ENCODE data around the gene SCRN2.

Gene SCRN2

DNA sequence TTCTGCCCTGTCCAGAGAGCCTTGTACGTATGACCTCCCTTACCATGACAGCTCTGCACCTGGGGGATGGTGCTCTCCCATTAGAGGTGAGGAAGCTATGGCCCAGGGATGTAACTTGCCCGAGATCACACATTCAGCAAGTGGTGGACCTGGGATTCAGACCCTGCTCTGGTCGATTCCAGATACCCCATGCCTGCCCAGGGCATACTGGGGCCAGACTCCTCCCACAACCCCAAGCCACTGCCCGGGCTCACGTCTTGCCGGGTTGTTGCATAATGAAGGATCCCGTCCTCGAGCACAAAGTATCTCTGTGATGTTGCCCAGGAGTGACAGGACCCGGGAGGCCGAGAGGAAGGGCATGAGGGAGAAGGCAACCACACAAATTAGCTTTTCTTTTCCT lies 21.6 kb downstream of the SCRN2 start:
- no peak for DNase-seq

DNA sequence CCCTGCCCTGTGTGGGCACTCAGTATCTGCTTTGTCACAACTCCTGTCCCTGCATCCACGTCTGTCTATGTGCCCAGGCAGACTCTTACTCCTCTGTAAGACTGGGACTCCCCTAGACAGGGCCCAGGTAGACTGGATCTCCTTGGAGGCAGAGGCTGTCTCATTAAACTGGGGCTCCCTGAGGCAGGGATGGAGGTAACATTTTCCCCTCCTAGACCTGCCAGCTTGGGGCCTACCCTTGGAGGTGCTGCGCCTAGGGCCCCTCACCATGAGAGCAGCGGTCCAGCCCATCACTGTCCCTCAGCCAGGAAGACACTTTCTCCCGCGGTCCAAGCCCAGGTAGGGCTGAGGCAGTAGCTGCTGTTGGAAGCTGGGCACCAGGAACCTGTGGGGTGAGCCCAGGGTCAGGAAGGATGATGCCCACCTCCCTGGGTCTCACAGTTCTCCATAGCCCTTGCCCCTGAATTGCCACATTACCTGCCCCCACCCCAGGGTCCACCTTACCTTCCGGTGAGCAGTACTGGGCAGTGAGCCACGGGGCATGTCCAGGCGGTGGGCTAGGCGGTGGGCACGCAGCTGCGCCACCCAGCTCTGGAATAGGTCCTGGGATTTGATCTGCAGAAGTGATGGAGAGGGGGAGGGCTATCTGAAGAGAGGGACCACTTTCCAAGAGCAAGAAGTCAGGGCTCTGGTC lies 22.9 kb downstream of the SCRN2 start:
- no peak for DNase-seq

DNA sequence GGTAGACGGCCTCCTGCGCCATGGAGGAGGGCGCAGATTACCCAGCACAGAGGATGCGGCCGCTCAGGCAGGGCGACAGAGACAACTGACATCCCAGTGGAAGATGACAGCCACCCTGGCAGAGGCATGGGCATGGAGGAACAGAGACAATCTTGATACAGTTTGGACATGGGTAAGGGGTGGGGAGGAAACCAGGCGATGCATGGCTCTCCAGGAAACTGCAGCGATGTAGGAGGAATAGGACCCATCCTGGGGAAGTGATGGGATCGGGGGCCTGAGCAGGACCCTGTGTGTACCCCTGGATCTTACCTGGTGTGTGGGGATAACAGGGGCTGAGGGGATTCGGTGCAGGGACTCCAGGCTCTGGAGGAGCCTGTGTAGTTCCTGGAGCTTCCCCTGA lies 24.1 kb downstream of the SCRN2 start:
- DNase-seq: no peak

DNA sequence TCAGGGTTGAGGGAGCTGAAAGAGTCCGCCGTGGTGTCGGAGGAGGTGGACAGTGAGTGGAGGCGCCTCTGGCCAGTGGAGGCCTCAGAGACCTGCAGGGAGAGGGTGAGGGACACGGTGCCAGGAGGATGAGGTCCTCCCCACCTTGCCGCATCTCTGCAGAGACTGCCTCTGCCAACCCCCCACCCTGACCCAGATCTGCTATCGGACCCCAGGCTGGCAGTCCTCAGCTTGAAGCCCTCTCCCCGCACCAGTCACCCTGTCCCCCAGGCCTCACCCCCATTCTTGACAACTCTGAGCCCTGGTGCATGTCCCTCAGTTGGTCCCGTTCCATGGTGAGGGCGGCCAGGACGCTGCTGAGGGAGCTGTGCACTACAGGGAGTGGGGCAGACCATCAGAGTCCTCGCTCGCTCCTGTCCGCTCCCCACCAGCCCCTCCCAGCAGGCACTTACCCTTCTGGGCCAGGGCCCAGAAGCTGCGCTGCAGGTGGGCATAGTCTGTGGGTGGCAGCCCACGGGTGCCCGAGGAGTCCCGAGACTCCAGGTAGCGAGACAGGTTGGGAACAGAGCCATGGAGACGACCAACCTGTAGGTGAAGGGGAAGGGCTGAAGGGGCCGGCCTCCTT lies 24.9 kb downstream of the SCRN2 start:
- DNase-seq: no peak

DNA sequence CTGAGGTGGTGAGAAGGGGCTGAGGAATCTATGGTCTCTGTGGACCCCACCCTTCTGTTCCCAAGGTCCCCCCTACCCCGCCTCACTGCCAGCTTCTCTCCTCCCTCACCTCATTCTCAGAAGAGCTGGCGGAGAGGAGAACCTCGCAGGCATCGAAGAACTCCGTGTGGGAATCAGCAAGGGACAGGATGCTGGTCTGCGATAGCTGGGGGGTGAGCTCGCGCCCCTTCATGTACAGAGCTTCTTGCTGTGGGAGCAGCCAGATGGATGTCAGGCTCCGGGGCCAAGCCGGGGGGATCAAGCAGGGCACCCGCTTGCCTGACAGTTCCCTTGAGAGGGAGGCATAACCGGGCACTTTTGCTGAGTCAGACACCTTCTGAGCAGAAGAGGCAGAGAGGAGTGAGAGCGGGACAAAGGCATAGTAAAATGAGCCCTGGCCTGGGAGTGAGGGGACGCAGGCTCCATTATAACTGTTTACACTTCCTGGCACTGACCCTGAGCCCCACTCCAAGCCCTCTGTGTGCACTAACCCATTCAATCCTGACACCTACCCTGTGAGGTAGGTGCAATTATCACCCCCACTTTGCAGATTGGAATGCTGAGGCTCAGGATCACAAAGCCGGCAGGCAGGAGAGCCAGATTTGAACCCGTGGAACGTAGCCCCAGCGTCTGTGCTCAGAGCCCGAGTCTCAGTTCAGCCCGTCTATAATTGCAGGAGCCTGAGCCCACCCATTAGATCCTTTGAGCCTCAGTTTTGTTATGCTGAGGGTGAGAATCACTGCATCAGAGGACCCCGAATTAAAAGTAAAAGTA lies 25.8 kb downstream of the SCRN2 start:
- DNase-seq: no peak

DNA sequence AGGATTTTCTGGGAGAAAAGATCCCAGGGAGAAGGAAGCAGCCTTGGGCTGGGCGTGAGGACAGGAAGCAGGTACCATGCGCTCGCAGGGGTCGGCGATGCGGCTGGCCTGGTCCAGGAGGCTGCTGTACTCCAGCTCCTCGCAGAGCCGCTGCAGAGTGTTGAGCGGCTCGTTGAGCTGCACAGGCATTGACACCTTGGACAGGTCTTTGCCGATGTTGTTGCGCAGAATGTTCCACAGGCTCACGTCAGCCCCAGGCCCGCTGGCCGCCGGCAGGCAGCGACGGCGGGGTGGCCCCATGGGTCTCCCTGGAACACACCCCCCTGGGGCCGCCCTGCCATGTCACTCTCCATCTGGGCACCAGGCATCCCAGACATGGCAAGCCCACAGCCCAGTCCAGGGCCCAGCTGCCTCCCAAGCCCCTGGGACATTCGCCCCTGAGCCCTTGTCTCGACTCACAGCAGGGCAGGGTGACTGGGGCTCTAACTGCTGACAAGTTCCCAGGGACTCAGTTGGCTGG lies 27.5 kb downstream of the SCRN2 start:
- no peak for DNase-seq

DNA sequence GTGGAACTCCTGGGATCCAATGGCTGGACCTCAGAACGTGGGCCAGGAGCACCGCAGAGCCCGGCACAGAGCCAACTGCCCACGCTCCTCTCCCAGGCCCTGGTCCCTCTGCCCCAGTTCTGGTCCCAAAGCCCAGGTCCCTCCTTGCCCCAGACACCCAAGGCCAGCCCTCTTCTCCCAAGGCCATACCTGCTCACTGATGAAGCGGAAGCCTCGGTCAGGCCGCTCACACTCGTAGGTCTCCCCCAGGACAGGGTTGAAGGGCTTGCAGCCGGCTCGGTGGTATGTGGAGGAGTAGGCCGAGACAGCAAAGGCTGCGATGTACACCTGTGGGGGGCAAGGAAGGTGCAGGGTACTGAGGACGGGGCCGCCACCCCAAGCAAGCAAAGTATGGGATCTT lies 28.0 kb downstream of the SCRN2 start:
- DNase-seq: no peak

DNA sequence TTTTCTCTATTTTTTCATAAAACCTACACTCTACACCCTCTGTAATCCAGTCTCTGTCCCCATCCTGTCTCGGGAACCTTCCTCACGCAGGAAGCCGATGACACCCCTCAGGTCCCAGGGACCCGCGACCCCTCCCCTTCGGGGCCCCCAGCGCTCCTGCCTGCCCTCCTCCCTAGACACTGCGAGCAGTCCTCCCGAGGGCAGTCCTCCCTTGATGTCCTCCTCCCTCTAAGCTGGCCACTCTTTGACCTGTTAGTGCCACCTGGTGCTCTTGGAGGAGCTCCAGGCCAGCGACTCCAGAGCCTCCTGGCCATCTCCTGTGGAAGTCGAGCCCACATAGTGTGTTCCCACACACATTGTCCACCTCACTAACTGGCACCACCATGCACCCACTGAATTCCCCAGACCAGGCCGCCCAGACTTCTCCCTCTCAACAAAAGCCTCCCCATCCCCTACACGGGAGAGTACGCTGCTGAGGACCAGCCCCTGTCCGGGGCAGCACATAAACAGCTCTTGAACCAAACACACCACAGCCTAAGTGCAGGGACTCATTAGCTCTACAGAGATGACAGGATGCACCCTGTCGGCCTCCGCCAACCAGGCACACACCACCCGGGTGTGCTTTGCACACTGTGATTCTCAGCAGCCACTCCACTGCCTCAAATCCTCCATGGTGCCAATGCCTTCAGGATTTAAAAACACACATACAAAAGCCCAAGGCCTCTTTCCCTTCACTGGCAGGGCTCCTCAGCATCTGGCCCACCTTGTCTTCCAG lies 28.7 kb downstream of the SCRN2 start:
- DNase-seq: no peak

DNA sequence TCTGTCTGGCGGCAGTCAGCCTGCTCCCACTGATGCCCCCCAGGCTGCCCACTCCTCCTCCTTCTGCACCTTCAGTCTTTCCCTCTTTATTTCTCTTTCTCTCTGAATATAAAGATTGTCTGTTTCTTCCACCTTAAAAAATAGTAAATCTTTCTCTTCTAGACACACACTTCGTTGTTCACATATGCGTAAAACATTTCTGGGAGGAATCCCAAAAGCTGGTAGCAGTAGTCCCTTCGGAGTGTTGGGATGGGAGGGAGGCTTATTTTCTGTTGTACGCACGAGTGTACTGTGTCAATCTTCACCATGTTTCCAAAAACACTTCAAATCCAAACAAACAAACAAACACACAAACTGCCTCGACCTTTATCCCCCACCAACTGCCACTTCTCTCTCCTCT lies 29.4 kb downstream of the SCRN2 start:
- no peak for DNase-seq

DNA sequence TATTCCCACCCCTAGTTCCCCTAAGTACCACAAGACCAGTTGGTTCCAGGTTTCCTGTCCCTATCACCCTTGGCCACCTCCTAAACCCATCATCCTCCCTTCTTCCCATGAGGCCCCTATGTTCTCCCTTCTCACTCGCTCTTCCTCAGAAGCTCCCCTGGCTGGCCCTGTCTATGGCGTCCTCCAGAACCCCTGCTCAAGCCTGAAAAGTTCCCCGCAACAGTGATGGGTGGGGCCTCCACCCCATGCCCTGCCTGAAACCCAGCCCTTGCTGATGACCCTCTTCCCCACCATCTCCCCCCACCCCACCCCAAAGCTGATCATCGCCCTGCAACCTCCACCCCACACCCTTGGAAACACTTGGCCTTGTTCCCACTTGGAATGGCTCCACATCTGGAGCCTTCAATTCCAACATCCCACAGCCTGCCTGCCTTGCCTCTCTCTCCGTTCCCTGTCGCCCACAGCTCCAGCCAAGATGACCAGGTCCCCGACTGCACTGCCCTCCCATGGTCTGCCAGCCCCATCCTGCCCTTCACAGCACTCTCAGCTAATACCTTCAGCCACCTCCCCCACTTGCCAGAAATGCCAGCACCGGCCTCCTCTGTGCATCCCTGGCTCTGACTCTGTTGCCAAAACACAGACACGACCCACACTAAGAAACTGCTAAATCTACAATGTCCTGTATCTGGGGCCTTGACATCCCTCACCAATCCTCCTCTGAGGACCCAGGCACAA lies 30.0 kb downstream of the SCRN2 start:
- DNase-seq: no peak

DNA sequence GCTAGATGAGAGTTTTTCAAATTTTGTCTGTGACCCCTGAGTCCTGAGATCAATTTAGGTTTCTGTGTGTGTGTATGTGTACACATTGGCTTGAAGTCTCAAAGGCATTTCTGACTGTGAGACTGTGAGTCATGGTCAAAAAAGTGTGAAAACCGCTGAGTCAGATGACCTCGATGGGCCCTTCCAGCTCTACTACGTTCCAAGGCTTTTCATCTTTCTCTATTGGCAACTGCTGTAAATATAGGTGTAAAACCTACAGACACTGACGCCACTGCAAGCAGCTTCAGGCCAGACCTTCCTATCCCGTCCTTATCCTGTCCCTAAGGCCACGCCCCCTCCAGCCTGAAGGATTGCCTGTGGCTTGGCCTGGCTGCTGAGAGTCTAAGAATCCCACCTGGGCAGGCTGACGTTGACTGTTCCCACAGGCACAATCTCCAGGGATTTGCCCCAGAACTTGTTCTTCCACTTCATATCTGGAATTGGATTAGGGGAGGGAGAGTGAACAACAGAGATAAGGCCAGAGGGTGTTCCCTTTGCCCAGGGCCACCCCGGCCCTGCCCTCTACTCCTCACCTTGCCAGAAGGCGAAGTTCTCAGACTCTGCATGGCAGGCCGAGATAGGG lies 30.8 kb downstream of the SCRN2 start:
- DNase-seq: peak; percentile 7 to 49

DNA sequence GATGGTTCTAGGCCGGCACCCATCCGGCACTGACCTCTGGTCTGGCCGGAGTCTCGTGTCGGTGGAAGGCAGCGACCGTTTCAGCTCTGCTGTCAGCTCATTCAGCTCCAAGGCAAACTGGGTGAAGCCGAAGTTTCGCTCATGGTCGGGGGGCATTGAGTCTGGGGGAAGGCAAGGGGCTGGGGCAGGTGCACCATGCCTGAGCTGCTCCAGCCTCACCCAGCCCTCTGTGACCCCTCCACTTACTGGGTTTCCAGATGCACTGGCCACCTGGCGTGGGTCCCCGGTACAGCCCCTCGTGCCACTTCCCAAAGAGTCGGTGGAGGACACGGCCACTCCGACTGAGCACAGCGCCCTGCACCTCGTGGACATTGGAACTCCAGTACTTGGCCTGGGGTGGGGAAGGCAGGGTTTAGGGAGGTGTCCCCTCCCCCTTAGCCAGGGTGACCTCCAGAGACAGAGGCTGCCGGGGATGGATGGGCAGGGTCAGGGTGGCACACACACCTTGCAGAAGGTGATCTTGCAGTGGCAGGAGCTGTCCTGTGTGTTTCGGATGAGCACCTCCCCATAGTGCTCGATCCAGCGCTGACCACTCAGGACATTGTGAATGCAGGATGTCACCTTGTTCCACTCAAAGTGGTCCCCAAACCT lies 32.1 kb downstream of the SCRN2 start:
- no peak for DNase-seq

DNA sequence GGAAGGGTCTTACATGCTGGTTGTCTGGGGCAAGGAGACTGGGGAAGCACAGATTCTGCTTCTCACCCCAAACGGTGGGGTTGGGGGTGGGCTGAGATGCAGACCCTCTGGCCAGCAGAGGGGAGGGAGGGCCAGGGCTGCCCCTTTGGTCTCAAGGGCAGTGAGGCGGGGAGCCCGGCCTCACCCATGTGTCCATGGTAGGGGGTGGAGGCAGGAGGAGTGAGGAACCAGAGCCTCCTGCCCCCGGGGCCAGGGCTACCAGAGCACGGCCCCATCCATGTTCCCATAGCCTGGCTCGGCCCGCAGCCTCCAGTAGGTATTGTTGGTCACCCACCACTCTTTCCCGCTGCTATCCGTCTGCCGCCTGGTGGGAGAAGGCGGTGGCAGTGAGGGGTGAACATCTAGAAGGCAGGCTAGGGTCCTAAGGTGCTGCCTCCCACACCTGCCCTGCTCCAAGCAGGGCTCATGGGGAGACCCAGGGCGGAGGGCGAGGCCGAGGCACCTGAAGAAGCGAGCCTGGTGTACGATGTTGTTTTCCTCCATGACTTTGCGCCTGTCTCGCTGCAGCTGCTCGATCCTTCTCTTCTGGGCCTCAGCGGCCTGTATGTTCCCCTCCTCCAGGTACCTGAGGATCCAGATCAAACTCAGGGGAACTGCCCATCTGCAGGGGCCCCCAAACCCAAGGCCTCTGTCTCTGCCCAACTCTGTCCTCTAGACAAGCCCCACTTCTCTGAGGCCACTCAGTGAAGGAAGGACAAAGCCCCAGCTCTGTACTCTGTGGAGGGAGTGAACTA lies 32.8 kb downstream of the SCRN2 start:
- DNase-seq: no peak

DNA sequence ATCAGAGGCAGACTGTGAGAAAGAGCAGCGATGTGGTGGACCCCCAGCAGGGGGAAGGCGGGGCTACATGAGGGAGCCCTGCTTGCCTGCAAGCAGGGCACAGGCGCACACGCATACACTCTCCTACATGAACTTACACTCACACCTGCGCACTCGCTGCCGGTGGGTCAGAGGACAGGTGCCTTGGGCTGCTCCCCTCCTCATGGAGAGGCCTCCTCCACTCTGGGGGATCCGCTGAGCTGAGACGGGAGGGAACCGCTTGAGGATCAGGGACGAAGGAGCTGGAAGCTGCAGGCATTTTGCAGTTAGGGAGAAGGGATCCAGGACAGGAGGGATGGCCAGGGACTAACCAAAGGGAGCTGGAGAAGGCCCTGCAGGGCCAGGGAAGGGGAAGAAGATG lies 33.7 kb downstream of the SCRN2 start:
- DNase-seq: no peak

DNA sequence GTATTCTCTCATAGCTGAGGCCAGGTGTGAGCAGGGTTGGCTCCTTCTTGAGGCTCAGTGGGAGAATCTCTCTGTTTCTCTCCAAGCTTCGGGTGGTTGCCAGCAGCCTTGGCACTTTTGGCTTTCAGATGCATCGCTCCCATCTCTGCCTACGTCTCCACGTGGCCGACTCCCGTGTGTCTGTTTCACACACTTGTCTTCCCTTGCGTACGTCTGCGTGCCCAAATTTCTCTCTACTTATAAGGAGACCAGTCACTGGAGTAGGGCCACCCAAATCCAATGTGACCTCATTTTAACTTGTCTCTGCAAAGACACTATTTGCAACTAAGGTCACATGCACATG lies 34.2 kb downstream of the SCRN2 start:
- DNase-seq: no peak

DNA sequence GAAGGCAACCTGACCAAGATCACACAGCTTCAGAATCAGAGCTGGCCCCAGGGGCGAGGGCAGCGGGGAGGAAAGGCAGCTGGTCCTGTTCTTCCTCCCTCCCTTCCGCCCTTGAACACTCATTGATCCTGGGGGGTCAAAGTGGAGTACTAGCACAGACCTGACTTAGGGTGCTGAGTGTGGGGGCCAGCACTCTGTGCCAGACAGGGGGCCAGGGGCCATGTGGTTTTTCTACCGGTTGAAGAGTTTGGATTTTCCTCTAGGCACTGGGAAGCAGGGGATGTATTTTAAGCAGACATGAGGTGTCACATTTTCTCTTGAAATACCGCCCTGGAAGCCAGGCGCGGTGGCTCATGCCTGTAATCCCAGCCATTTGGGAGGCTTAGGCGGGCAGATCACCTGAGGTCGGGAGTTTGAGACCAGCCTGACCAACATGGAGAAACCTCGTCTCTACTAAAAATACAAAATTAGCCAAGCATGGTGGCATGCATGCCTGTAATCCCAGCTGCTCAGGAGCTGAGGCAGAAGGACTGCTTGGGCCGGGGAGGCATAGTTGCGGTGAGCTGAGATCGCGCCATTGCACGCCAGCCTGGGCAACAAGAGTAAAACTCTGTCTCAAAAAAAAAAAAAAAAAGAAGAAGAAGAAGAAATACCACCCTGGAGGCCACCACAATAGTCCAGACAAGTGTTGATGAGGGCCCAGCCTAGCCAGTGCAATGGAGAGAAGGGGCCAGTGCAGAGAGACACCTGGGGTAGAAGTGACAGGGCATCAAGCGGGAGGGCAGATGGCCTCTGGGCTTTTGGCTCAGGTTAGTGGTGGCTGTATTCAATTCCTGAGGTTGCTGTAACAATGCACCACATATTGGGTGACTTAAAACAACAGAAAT lies 34.8 kb downstream of the SCRN2 start:
- DNase-seq: no peak

DNA sequence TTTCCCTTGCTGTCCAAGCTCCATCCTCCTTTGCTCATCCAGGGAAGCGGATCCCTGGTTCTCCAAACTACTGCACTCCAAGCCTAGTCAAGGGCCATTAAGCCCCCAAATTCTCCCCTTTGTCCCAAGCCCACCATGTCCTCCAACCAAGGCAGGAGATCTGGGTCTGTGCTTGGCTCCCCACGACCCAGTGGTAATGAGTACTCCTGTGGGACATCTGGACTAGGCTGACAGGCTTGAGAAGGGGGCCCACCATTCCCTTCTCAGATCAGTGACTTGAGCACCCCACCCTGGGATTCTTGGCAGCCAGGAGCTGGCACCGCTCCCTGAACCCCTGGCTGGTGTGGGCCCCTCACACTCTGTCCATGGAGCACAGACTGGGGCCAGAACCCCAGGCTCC lies 36.6 kb downstream of the SCRN2 start:
- no peak for DNase-seq

DNA sequence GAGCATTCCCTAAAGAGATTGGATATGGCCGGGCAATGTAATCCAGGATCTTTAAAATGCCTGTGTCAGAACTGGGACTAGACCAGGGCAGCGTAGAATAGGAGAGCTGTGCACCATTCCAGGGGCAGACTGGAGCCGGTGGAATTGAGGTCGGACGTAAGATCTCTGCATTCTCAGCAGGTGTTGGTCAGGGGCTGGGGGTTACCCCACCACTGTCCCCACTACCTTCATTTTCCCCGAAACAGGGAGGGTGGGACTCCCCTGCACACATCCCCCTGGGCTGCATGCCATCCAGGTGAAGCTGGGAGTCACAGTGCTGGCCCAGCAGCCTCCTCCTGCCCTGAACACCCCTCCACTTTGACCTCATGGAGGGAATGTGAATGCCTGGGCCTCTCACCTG lies 37.3 kb downstream of the SCRN2 start:
- no peak for DNase-seq

DNA sequence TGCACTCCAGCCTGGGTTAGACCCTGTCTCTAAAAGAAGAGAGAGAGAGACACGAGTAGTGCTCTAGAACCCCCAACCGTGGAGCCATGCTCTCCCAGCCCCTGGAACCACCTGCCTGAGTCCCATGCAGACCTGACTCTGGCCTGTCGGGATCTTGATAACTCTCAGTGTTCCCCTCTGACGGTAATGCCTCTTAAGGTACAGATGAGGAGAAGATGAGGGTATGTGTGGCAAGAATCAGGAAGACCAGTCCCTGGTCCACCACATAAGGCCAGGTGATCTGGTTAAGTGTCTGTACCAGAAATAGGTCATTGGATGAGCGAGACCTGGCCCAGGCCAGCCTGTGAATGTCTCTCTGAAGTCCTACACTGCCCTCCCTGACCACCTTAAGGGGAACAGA lies 37.9 kb downstream of the SCRN2 start:
- no peak for DNase-seq

Measured in CD4-positive, alpha-beta T cell treated with Interferon alpha-2 for 1 hour (primary cell).